ENCODE measurements around the gene LRCH4.

Gene LRCH4

GRCh38 chr7:100626055-100626454 is 40.1 kb upstream of the LRCH4 start:
- H3K4me3 ChIP-seq (ENCODE audit: control insufficient read depth, low read depth, low read length) = no peak overlapping the region
- no peak for TF ChIP-seq CTCF (conservative IDR thresholded peaks at IDR 0.05; ENCODE audit: control insufficient read depth, insufficient read depth, low read depth, low read length)
- no peak for DNase-seq (ENCODE audit: low read depth)

GRCh38 chr7:100623951-100624824 is 38.3 kb upstream of the LRCH4 start:
- H3K4me3 ChIP-seq (ENCODE audit: control insufficient read depth, low read depth, low read length) = no peak overlapping the region
- no peak for TF ChIP-seq CTCF (conservative IDR thresholded peaks at IDR 0.05; ENCODE audit: control insufficient read depth, insufficient read depth, low read depth, low read length)
- no peak for DNase-seq (ENCODE audit: low read depth)

- no peak for TF ChIP-seq CTCF (conservative IDR thresholded peaks at IDR 0.05; ENCODE audit: control insufficient read depth, insufficient read depth, low read depth, low read length)
- no peak for DNase-seq (ENCODE audit: low read depth)
- H3K4me3 ChIP-seq (ENCODE audit: control insufficient read depth, low read depth, low read length) = no peak overlapping the region
Observed at GRCh38 chr7:100621554-100621953, 35.6 kb upstream of the LRCH4 start.

- no peak for TF ChIP-seq CTCF (conservative IDR thresholded peaks at IDR 0.05; ENCODE audit: control insufficient read depth, insufficient read depth, low read depth, low read length)
- no peak overlapping the region for H3K4me3 ChIP-seq (ENCODE audit: control insufficient read depth, low read depth, low read length)
- DNase-seq (ENCODE audit: low read depth) = no peak
Observed at GRCh38 chr7:100620804-100621203, 34.9 kb upstream of the LRCH4 start.

- H3K4me3 ChIP-seq (ENCODE audit: control insufficient read depth, low read depth, low read length) = no peak overlapping the region
- no peak for DNase-seq (ENCODE audit: low read depth)
- no peak for TF ChIP-seq CTCF (conservative IDR thresholded peaks at IDR 0.05; ENCODE audit: control insufficient read depth, insufficient read depth, low read depth, low read length)
Observed at GRCh38 chr7:100620239-100620638, 34.3 kb upstream of the LRCH4 start.

- H3K4me3 ChIP-seq (ENCODE audit: control insufficient read depth, low read depth, low read length) = no peak overlapping the region
- no peak for TF ChIP-seq CTCF (conservative IDR thresholded peaks at IDR 0.05; ENCODE audit: control insufficient read depth, insufficient read depth, low read depth, low read length)
- DNase-seq (ENCODE audit: low read depth) = peak; percentile 36
Observed at GRCh38 chr7:100614308-100614861, 28.5 kb upstream of the LRCH4 start.

All from fibroblast of mammary gland (primary cell).